G401.6 (cell line): ENCODE results near the gene SND1.

ENCODE experiments used
- FAIRE-seq: peaks from 2 replicates; lab custom pipeline; 2012; peaks lifted over from hg19 to GRCh38; lab: Jason Lieb, UNC

Gene SND1

DNA sequence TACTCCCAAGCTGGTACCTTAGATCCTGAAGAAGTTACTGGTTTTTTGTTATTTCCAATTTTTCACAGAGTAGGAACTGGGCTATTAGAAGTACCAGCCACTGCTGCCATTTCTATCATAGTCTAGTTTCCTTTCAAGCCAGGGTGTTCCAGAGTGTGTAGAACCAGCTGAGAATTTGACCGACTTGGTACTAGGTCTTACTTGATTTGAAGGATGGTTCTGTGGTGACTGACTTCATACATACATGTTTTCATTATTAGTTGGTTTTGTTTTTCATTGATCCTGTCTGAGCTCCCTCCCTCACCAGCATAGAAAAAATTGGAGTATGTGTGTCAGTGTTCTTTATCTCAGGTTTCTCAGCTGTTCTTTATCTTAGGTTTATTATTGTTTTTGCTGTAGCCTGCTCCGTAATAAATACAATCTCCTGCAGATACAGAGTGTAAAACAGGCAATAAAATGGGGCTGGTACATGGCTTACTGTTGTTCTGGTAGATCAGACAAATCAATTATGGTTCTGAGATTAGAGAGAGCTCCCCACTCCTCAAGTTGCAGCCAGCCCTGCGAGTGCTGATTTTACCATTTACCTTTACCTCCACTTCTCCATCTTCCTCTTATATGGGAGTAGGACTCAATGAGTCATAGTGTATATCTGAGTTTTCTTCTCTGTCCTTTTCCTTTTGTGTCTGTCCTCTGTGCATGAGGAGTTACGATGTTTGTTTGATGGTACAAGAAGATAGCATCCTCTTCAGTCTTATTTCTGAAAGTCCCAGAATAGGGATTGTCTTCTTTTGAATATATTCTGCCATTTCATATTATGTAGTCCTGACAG lies 256.6 kb downstream of the SND1 start:
- FAIRE-seq: no peak

DNA sequence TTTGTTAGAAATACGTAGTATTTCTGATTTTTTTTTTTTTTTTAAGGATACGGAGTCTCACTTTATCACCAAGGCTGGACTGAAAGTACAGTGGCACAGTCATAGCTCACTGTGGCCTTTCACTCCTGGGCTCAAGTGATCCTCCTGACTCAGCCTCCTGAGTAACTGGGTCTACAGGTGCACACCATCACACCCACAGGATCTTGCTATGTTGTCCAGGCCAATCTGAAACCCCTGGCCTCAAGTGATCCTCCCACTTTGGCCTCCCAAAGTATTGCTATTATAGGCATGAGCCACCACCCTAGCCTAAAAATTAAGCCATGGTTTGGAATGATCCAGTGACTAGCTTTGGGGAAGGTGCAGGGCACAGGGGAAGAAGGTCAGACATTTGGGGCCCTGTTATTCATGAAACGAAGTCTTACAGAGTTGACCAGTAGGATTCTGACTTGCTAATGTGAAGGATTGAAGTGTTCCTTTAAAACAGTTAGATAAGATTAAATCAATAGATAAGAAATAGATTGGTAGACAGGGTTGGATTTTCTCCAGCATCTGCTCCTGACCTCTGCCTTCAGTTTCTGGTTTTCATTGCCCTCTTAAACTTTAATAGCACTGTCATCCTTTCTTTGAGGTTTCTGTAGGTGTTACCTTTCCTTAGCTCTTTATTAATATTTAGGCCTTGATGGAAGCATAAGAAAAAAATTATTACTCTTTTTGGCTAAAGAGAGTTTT lies 257.6 kb downstream of the SND1 start:
- no peak for FAIRE-seq

- no peak for FAIRE-seq
Measured at GRCh38 chr7:127910670-127911069, 258.7 kb downstream of the SND1 start.

DNA sequence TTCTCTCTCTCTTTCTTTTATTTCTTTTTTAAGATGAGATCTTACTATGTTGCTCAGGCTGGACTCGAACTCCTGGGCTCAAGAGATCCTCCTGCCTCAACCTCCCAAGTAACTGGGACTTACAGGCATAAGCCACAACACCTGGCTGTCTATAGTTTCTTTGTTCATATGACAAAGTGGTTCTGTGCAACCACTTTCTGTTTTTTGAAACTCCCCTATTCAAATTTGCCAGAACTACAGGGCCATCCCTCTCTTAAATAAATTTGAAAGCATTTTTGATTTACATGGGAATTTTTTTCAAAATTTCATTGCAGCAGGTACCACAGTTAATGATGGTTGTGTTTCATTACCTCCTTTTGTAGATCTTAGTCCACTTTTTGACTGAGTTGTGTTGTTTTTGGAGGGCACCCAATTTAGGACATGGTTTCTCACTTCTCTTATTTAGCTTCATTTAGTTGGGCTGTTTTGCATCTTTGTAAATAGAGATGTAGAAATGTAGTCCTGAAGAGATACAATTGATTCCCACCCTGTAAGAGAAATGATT lies 260.0 kb downstream of the SND1 start:
- FAIRE-seq: no peak

DNA sequence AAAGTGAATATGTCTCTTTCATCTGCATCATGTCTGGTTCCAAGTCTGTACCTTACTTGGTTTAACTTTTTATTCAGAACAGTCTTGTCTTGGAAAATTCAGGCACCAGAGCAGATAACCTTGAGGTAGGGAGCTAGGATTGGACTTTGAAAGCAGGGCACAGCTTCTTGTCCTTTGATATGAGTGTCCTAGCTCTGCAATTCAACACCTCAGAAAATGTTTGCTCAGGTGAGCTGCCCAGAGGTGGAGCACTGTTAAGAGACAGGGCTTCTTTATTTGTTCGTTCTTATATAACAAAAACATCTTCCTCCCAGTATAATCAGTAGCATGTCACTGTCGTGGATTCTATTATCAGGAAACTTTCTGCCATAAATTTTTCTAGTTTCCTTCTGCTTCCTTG lies 260.9 kb downstream of the SND1 start:
- FAIRE-seq: no peak

DNA sequence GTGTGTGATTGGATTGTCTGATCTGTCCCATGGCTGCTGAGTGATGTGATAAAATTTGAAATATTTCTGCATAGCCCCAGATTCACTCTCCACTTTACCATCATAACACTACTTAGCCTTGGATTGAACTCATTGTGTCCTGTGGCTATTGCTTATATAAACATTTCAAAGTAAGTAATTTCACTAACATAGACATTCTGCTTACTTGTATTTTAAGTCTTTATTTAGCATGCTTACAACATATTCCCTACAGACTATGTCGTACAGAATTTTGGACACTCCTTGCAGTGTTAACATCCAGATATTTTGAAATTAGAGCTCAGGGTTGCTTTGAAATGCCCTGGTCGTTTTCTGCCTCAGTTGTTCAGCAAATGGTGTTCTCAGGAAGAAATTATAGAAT lies 261.7 kb downstream of the SND1 start:
- FAIRE-seq: no peak

- no peak for FAIRE-seq
Measured at GRCh38 chr7:127914693-127915092, 262.7 kb downstream of the SND1 start.

DNA sequence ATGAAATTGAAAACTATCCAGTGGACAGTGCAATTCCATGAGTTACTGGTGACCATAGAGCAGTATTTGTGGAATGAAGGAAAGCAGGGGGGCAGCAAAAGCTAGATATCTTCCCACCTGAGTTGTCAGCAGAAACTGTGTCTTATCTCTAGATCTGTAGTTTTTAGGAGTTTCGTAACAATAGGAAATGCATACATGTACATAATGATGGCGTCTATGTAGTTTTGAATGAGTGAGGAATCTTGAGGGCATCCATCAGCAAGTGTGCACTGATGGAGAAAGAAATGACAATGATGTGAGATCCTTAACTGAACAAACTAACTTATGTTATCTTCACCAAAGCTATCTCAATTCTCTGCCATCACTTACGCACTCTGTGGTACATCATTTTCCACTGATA lies 264.7 kb downstream of the SND1 start:
- no peak for FAIRE-seq

GRCh38 chr7:127918130-127918529 lies 266.1 kb downstream of the SND1 start:
- no peak for FAIRE-seq

DNA sequence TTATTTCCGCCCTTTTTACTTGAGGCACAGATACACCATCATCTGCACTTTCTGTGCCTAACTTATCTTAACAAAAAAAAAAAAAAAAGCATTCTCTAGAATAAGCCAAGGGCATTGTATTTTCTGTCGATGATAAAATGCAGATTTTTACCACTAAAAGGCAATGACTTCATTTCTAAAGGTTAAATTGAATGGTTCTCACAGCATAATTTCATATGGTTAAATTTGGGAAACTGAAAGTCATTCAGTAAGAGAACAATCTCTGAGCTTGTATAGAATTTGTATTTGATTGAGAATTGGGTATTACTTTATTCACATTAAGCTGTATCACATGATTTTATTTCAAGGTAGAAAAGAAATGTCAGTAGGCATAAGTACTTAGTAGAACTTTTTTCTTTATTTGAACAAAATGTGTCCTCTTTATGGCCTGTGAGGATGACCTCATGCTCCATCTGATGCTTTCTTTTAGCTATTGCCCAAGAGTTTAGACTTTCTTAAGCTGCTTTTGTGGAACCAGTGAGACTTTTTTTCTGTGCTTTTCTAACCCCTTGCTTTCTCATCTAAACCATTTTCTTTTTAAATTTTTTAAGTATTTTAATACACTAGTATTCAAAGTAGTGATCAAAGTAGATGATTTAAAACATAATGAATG lies 268.9 kb downstream of the SND1 start:
- no peak for FAIRE-seq

GRCh38 chr7:127922656-127923055 lies 270.7 kb downstream of the SND1 start:
- FAIRE-seq: no peak

- no peak for FAIRE-seq
Measured at GRCh38 chr7:127924874-127925273, 272.9 kb downstream of the SND1 start.

- no peak for FAIRE-seq
Measured at GRCh38 chr7:127927348-127927696, 275.3 kb downstream of the SND1 start.

GRCh38 chr7:127928222-127928621 lies 276.2 kb downstream of the SND1 start:
- FAIRE-seq: no peak

- FAIRE-seq: no peak
Measured at GRCh38 chr7:127928852-127929251, 276.9 kb downstream of the SND1 start.

GRCh38 chr7:127930341-127931328 lies 278.6 kb downstream of the SND1 start:
- FAIRE-seq: no peak

- FAIRE-seq: no peak
Measured at GRCh38 chr7:127932076-127932475, 280.1 kb downstream of the SND1 start.

DNA sequence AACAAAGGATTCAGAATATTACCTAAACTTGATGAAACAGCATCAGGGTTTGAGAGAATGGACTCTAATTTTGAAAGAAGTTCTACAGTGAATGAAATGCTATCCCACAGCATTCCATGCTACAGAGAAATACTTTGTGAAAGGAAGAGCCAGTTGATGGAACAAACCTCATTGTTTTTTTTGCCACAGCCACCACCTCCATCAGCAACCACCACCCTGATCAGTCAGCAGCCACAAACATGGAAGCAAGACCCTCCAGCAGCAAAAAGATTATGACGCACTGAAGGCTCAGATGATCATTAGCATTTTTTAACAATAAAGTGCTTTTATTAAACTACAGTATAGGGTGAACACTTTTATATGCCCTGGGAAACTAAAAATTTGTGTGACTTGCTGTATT lies 280.5 kb downstream of the SND1 start:
- no peak for FAIRE-seq

GRCh38 chr7:127933146-127933545 lies 281.2 kb downstream of the SND1 start:
- FAIRE-seq: no peak

DNA sequence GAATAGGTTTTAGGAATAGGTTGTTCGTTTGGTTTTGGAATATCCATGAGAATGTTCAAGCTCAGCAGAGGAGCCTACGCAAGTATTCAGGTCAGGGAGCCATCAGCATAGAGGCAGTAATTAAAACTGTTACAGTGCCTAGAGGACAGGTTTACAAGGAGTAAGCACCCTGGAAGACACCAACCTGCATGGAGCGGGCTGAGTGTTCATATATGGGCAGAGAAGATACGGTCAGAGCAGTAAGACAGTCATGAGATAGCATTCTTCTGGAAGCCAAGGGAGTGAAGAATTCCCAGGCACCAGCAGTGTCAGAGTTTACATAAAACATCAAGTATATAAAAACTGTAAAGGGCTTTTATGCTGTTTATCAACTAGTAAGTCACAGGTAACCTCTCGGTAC lies 282.7 kb downstream of the SND1 start:
- no peak for FAIRE-seq

- FAIRE-seq: no peak
Measured at GRCh38 chr7:127935847-127936376, 283.9 kb downstream of the SND1 start.
